PC-3 (cell line): ENCODE results near the gene RHOBTB1. TPM values are rescaled to one million over a fixed set of nuclear protein-coding genes. Genes with fewer than 3 reads are reported as not detected.

Source experiments
- ATAC-seq: fragments of 200-7000 bp; cut with Tn5 transposase; 2 replicates; pipeline ENCODE4 v1.9.1; 2020; ENCODE audit warnings: mild to moderate bottlenecking, moderate library complexity
- BruUV-seq: library from RNA; stranded (reverse); fragments of 400-500 nt; replicated peaks from 2 replicates; lab custom pipeline; 2021; lab: Mats Ljungman, UMichigan
- CTCF ChIA-PET: fragments of 300-600 bp; sonication (Branson Sonifier 250); formaldehyde crosslinking; loops from one replicate; lab custom pipeline; 2022; ENCODE audit warnings: antibody characterized with exemption; lab: Charles Lee
- POLR2A ChIA-PET: fragments of 300-600 bp; sonication (Branson Sonifier 250); formaldehyde crosslinking; loops from one replicate; lab custom pipeline; 2022; ENCODE audit warnings: antibody characterized with exemption; ENCODE audit not compliant: unreplicated experiment; lab: Charles Lee
- DNase-seq: peaks from one replicate; pipeline ENCODE4 v3.0.0-alpha.2; 2015
- H2AFZ ChIP-seq: fragments of 300-600 bp; sonication (generic); 2 replicates; pipeline ENCODE4 v1.6.0; 2016; ENCODE audit warnings: antibody characterized with exemption, low read length
- H3F3A ChIP-seq: fragments of 300-600 bp; sonication (generic); one replicate; pipeline ENCODE4 v1.6.0; 2017; ENCODE audit warnings: antibody characterized with exemption, low read length, control low read depth, mild to moderate bottlenecking; ENCODE audit not compliant: unreplicated experiment
- H3K27ac ChIP-seq: fragments of 300-600 bp; sonication (generic); 2 replicates; pipeline ENCODE4 v1.5.1; 2016; ENCODE audit warnings: mild to moderate bottlenecking, low read length
- H3K27me3 ChIP-seq: fragments of 300-600 bp; sonication (generic); 2 replicates; pipeline ENCODE4 v1.6.1; 2016; ENCODE audit warnings: low read length, mixed read lengths
- H3K36me3 ChIP-seq: fragments of 300-600 bp; sonication (generic); 2 replicates; pipeline ENCODE4 v1.6.1; 2016; ENCODE audit warnings: low read depth, mixed run types, low read length, mixed read lengths
- H3K4me1 ChIP-seq: fragments of 300-600 bp; sonication (generic); 2 replicates; pipeline ENCODE4 v1.5.1; 2016; ENCODE audit warnings: low read length; ENCODE audit not compliant: insufficient read depth
- H3K4me2 ChIP-seq: fragments of 300-600 bp; sonication (generic); 2 replicates; pipeline ENCODE4 v1.6.0; 2016; ENCODE audit warnings: low read length
- H3K4me3 ChIP-seq: fragments of 300-600 bp; sonication (generic); 2 replicates; pipeline ENCODE4 v1.5.1; 2016; ENCODE audit warnings: mild to moderate bottlenecking, low read length, mixed read lengths
- H3K79me2 ChIP-seq: fragments of 300-600 bp; sonication (generic); 2 replicates; pipeline ENCODE4 v1.6.1; 2017; ENCODE audit warnings: low read length, mixed read lengths
- H3K9ac ChIP-seq: fragments of 300-600 bp; sonication (generic); 2 replicates; pipeline ENCODE4 v1.6.0; 2016; ENCODE audit warnings: mild to moderate bottlenecking, low read length
- H3K9me2 ChIP-seq: fragments of 300-600 bp; sonication (generic); replicated peaks from 2 replicates; pipeline ENCODE4 v1.6.1; 2016; ENCODE audit warnings: mixed run types, low read length, mixed read lengths
- H3K9me3 ChIP-seq: fragments of 300-600 bp; sonication (generic); 2 replicates; pipeline ENCODE4 v1.6.1; 2016; ENCODE audit warnings: low read length, mixed read lengths
- H4K20me1 ChIP-seq: fragments of 300-600 bp; sonication (generic); 2 replicates; pipeline ENCODE4 v1.6.1; 2016; ENCODE audit warnings: low read length, mixed read lengths
- CTCF ChIP-seq: fragments of 300-600 bp; sonication (generic); conservative IDR thresholded peaks from 2 replicates; pipeline ENCODE4 v1.5.1; 2017; ENCODE audit warnings: antibody characterized with exemption, low read depth, mild to moderate bottlenecking, low read length
- EZH2 ChIP-seq: fragments of 300-600 bp; sonication (generic); IDR thresholded peaks from one replicate; pipeline ENCODE4 v1.6.1; 2017; ENCODE audit warnings: antibody characterized with exemption, mild to moderate bottlenecking, low read length; ENCODE audit not compliant: unreplicated experiment
- EZH2phosphoT487 ChIP-seq: fragments of 300-600 bp; sonication (generic); IDR thresholded peaks from 2 replicates; pipeline ENCODE4 v1.6.1; 2018; ENCODE audit warnings: mild to moderate bottlenecking, antibody characterized with exemption, low read length, borderline replicate concordance
- intact Hi-C: fragments of 100-400 bp; cut with micrococcal nuclease; formaldehyde crosslinking; loops from 2 replicates; pipeline ENCODE4 v1.9.0; 2023
- total RNA-seq: library from RNA; depleted of rRNA; stranded (reverse); fragments of >200 nt; gene quantifications from 2 replicates; pipeline ENCODE4 v1.2.3, GENCODE V29; 2014

RHOBTB1 gene
- total RNA-seq, 1 experiment from 2014 or later, result 6.7 TPM

GRCh38 chr10:60849217-60849616 lies 94.8 kb downstream of the RHOBTB1 start:
- no peak overlapping the region for H2AFZ ChIP-seq
- H3K4me2 ChIP-seq, result no peak overlapping the region
- no peaks in the 10 kb centered on the region for H3K36me3 ChIP-seq
- no peak for ATAC-seq
- DNase-seq, result no peak
- H3K9me2 ChIP-seq, result no peaks in the 10 kb centered on the region
- TF ChIP-seq EZH2 (no peak), CTCF (no peak), EZH2phosphoT487 (no peak)
- ChIA-PET POLR2A (no interaction called here), CTCF (interaction anchor here (0.6 kb wide), 1 partner anchor 366 kb away, joined by 3 read pairs; no protein-coding TSS in a partner anchor)
- peaks cover 9% of the 10 kb centered on the region for H3K4me1 ChIP-seq
- H3K4me3 ChIP-seq, result no peak overlapping the region
- H3F3A ChIP-seq, result no peaks in the 10 kb centered on the region
- H3K9ac ChIP-seq, result no peak overlapping the region
- H3K9me3 ChIP-seq, result no peaks in the 10 kb centered on the region
- BruUV-seq, result no TSS peak
- no peaks in the 10 kb centered on the region for H4K20me1 ChIP-seq
- intact Hi-C loops, result no loop called here
- H3K27ac ChIP-seq, result no peak overlapping the region
- H3K27me3 ChIP-seq, result no peaks in the 10 kb centered on the region
- no peaks in the 10 kb centered on the region for H3K79me2 ChIP-seq

GRCh38 chr10:60848680-60849079 lies 95.3 kb downstream of the RHOBTB1 start:
- no peak overlapping the region for H3K4me3 ChIP-seq
- H3F3A ChIP-seq, result no peaks in the 10 kb centered on the region
- H3K4me1 ChIP-seq, result peaks cover 9% of the 10 kb centered on the region
- H3K9ac ChIP-seq, result no peak overlapping the region
- no TSS peak for BruUV-seq
- H4K20me1 ChIP-seq, result no peaks in the 10 kb centered on the region
- intact Hi-C loops, result no loop called here
- H3K27ac ChIP-seq, result no peak overlapping the region
- no peaks in the 10 kb centered on the region for H3K9me2 ChIP-seq
- no peaks in the 10 kb centered on the region for H3K27me3 ChIP-seq
- H3K4me2 ChIP-seq, result no peak overlapping the region
- TF ChIP-seq CTCF (no peak), EZH2phosphoT487 (no peak), EZH2 (no peak)
- POLR2A ChIA-PET, result no interaction called here
- ATAC-seq (no peak), DNase-seq (no peak)
- no peaks in the 10 kb centered on the region for H3K79me2 ChIP-seq
- no peak overlapping the region for H2AFZ ChIP-seq
- no peaks in the 10 kb centered on the region for H3K36me3 ChIP-seq
- CTCF ChIA-PET, result interaction anchor here (0.6 kb wide), 1 partner anchor 366 kb away, joined by 3 read pairs; no protein-coding TSS in a partner anchor
- no peaks in the 10 kb centered on the region for H3K9me3 ChIP-seq

GRCh38 chr10:60848126-60848525 lies 95.9 kb downstream of the RHOBTB1 start:
- ATAC-seq (no peak), DNase-seq (peak; percentile 43)
- Histone ChIP-seq H3K4me3 (no peak overlapping the region), H3K79me2 (no peaks in the 10 kb centered on the region), H3K9me2 (no peaks in the 10 kb centered on the region), H3K36me3 (no peaks in the 10 kb centered on the region), H3K9ac (no peak overlapping the region), H3K4me1 (peaks cover 9% of the 10 kb centered on the region), H3F3A (no peaks in the 10 kb centered on the region), H3K27me3 (no peaks in the 10 kb centered on the region), H2AFZ (no peak overlapping the region), H3K4me2 (no peak overlapping the region), H3K27ac (no peak overlapping the region), H3K9me3 (no peaks in the 10 kb centered on the region), H4K20me1 (no peaks in the 10 kb centered on the region)
- ChIA-PET CTCF (no interaction called here), POLR2A (no interaction called here)
- intact Hi-C loops, result no loop called here
- no TSS peak for BruUV-seq
- TF ChIP-seq EZH2 (no peak), EZH2phosphoT487 (no peak), CTCF (no peak)
